Breast epithelium (tissue), 4 donors: Measurements from ENCODE around the gene CBL. TPM values are rescaled to one million over a fixed set of nuclear protein-coding genes. Genes with fewer than 3 reads are reported as not detected.
A peak's percentile ranks its signal among the peaks of the same experiment; 100 is the strongest.

Source experiments
- DNase-seq, 2 donors: peaks; one replicate each; pipeline ENCODE4 v3.0.0-alpha.2; 2019; ENCODE audit warnings: low spot score in 2 of 2
- H3K27ac ChIP-seq, 2 donors: fragments of 200-600 bp; sonication (generic) in 1 of 2; one replicate each; pipeline ENCODE4 v1.5.1; 2016 to 2019; ENCODE audit warnings: mild to moderate bottlenecking in 1 of 2
- H3K27me3 ChIP-seq, 2 donors: fragments of 200-600 bp; sonication (generic) in 1 of 2; one replicate each; pipeline versions ENCODE4 v1.5.1 to v1.6.0; 2017 to 2019; ENCODE audit warnings: control low read depth in 1 of 2, mild to moderate bottlenecking in 1 of 2
- H3K36me3 ChIP-seq: fragments of 200-600 bp; one replicate; pipeline ENCODE4 v1.5.1; 2019
- H3K4me1 ChIP-seq, 2 donors: fragments of 200-600 bp; sonication (generic); one replicate each; pipeline ENCODE4 v1.5.1; 2016 to 2019; ENCODE audit warnings: control low read depth in 1 of 2
- H3K4me3 ChIP-seq, 3 donors: fragments of 200-600 bp; sonication (generic); 1 replicate in 2 of 3; 2 replicates in 1 of 3; pipeline ENCODE4 v1.5.1; 2016 to 2019; ENCODE audit warnings: mild to moderate bottlenecking in 3 of 3, moderate library complexity in 2 of 3
- H3K9me3 ChIP-seq, 2 donors: fragments of 200-600 bp; sonication (generic) in 1 of 2; one replicate each; pipeline ENCODE4 v1.5.1; 2016 to 2019; ENCODE audit warnings: control low read depth in 1 of 2
- POLR2A ChIP-seq: fragments of 450-650 bp; IDR thresholded peaks from one replicate; pipeline ENCODE4 v1.6.1; 2016; ENCODE audit warnings: antibody characterized with exemption, mild to moderate bottlenecking, moderate library complexity
- POLR2AphosphoS5 ChIP-seq, 3 donors: sonication (generic); formaldehyde crosslinking; IDR thresholded peaks; one replicate each; pipeline ENCODE4 v1.6.1; 2017; ENCODE audit warnings: antibody characterized with exemption in 3 of 3
- intact Hi-C: fragments of 100-400 bp; cut with DNase I; formaldehyde crosslinking; loops from one replicate; pipeline ENCODE4 v1.15.1; 2023; ENCODE audit warnings: low total_unique reads
- total RNA-seq, 3 donors: library from RNA; depleted of rRNA; stranded (reverse); fragments of >200 nt; gene quantifications; one replicate each; pipeline ENCODE4 v1.1.0, GENCODE V29; 2016
- TF ChIP-seq, protein P1 (sequence below), 3 donors: fragments of 450-650 bp; IDR thresholded peaks; one replicate each; pipeline ENCODE4 v1.5.1; 2016 to 2017; ENCODE audit warnings: antibody characterized with exemption in 3 of 3, mild to moderate bottlenecking in 3 of 3, moderate library complexity in 3 of 3

CBL gene
- total RNA-seq, 3 donors from 2014 or later = 13.1 to 17.0 (median 14.3) TPM

DNA sequence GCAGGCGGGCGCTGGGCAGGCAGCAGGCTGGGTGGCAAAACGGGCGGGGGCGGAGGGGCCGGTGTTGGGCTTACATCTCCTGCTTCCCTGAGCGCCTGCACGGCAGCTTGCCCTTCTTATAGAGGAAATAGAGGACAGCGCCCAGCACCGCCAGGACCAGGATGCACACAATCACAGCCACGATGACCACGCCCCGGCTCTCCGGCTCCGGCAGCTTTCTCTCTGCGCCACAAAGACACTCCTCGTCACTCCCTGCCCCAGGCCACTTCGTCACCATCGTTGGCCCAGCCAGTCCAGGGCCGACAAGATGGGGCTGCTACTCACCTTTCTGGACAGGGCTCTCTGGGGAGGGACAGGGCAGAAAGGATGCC is 104.5 kb downstream of the CBL start:
- H3K4me1 ChIP-seq = no peaks in the 10 kb centered on the region
- DNase-seq = peak in 1 of 2 donors; percentile 61
- H3K27me3 ChIP-seq = no peaks in the 10 kb centered on the region
- H3K36me3 ChIP-seq = no peaks in the 10 kb centered on the region
- H3K27ac ChIP-seq = peak overlapping the region; percentile 68 to 74
- intact Hi-C loops = no loop called here
- TF ChIP-seq, protein P1, sequence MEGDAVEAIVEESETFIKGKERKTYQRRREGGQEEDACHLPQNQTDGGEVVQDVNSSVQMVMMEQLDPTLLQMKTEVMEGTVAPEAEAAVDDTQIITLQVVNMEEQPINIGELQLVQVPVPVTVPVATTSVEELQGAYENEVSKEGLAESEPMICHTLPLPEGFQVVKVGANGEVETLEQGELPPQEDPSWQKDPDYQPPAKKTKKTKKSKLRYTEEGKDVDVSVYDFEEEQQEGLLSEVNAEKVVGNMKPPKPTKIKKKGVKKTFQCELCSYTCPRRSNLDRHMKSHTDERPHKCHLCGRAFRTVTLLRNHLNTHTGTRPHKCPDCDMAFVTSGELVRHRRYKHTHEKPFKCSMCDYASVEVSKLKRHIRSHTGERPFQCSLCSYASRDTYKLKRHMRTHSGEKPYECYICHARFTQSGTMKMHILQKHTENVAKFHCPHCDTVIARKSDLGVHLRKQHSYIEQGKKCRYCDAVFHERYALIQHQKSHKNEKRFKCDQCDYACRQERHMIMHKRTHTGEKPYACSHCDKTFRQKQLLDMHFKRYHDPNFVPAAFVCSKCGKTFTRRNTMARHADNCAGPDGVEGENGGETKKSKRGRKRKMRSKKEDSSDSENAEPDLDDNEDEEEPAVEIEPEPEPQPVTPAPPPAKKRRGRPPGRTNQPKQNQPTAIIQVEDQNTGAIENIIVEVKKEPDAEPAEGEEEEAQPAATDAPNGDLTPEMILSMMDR (IDR thresholded peaks at IDR 0.05) = no peak
- TF ChIP-seq POLR2A = no peak
- TF ChIP-seq POLR2AphosphoS5 (IDR thresholded peaks at IDR 0.05) = no peak
- no peak overlapping the region for H3K4me3 ChIP-seq
- no peaks in the 10 kb centered on the region for H3K9me3 ChIP-seq

DNA sequence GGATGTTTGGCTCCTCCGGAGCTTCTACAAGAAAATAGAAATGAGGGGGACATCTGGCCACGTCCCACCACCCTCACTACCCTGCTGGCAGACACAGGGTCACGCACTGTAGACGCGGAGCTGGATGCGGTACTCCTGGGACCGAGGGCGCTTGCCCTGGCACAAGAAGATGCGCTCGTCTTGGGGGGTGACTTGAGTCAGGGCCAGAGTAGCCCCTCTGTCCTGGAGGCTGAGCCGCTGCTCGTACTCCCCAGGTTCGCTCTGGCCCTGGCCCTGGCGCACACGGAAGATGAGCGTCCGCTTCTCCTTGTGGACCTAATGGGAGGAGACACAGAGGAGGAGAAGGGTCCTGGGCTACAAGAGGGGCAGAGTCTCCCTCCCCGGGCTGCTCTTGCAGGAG is 108.6 kb downstream of the CBL start:
- intact Hi-C loops = no loop called here

DNA sequence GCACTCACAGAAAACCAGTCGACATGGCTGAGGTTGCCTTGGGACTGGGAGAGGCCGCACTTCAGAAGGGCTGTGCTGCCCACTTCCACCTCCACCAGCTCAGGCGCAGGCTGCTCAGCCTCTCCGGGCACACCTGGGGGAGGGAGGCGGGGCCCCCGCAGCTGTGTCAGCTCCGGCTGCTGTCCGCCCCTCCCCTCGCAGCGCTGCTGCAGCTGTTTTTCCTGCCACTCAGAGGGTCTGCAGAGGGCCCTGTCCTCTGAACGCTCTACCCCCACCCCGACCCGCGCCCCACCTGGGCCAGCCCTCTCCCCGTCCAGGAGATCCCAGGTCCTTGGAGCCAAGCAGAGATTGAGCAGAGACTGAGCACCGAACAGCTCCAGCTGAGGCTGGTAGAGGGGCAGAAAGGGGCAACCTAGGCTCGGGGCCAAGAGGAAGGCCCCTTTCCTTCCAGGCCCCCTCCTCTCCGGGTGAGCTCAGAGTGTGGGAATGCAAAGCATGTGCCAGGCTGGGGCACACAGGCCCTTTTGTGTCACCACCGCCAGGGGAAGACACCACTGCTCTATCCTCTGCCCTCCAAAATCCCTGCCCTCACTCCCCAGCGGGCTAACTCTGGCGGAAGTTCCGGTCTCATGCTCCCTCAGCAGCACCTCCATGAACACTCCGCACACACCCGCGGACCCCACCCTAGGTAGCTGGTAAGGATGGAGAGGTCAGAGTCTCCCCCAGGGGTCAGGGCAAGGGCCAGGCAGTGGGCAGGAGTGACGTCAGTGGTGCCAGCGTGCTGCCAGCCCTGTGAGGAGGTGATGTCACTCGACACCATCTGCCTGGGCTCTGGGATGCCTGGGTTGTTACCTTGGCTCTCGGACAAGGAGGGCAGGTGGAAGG is 109.2 kb downstream of the CBL start:
- Histone ChIP-seq H3K4me1 (peaks cover 5 to 12% of the 10 kb centered on the region in 2 donors), H3K27me3 (no peaks in the 10 kb centered on the region), H3K4me3 (peak overlapping the region; percentile 50 to 81 (median 61)), H3K9me3 (no peaks in the 10 kb centered on the region), H3K27ac (peak overlapping the region; percentile 90 to 96), H3K36me3 (no peaks in the 10 kb centered on the region)
- peak in 2 of 3 donors; percentile 24 to 66 for TF ChIP-seq POLR2AphosphoS5 (IDR thresholded peaks at IDR 0.05)
- TF ChIP-seq POLR2A = no peak
- TF ChIP-seq, protein P1 (IDR thresholded peaks at IDR 0.05) = peak; percentile 17 to 67 (median 22)
- intact Hi-C loops = no loop called here
- peak in 1 of 2 donors; percentile 82 for DNase-seq

More for the DNA sequence above, 108.6 kb downstream of the CBL start:
- Histone ChIP-seq H3K9me3 (no peaks in the 10 kb centered on the region), H3K36me3 (no peaks in the 10 kb centered on the region), H3K27ac (peak overlapping the region; percentile 90 to 96), H3K4me1 (peaks cover 5 to 12% of the 10 kb centered on the region in 2 donors), H3K4me3 (peak overlapping the region; percentile 50 to 81 (median 61)), H3K27me3 (no peaks in the 10 kb centered on the region)
- DNase-seq = no peak
- TF ChIP-seq, protein P1 (IDR thresholded peaks at IDR 0.05) = no peak
- TF ChIP-seq POLR2A (no peak), POLR2AphosphoS5 (IDR thresholded peaks at IDR 0.05) (no peak)

DNA sequence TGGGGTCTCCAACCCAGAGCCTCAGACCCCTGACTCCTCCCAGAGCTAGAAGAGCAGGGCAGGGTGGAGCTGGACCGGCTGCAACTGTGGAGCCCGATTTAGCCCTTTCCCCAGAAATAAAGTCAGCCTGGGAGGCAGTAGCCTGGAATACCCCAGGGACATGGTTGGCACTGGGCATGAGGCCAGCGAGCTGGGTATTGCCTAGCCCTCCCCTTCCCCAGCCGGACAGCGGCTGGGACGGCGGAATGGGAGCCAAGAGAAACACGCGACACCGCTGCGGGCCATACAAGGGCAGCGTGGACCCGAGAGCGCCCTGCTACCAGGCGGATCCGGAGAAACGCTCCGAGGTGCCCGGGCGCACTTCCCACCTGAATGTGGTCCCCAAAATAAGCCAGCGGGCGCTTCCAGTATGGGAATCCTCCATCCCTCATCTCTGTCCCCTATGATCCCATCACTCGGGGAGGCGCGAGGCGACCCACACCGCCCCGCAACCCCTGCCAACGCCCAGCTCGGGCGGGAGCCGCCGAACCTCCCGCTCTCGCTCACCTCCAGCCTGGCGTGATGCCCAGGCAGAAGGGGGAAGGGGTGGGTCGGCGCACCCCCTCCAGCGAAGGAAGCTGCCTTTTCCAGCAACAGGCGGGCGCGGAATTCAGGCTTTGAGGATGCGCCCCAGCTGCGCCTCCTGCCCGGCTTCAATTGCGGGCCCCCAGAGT is 110.0 kb downstream of the CBL start:
- TF ChIP-seq POLR2AphosphoS5 (IDR thresholded peaks at IDR 0.05) (peak in 1 of 3 donors; percentile 4), POLR2A (no peak)

DNA sequence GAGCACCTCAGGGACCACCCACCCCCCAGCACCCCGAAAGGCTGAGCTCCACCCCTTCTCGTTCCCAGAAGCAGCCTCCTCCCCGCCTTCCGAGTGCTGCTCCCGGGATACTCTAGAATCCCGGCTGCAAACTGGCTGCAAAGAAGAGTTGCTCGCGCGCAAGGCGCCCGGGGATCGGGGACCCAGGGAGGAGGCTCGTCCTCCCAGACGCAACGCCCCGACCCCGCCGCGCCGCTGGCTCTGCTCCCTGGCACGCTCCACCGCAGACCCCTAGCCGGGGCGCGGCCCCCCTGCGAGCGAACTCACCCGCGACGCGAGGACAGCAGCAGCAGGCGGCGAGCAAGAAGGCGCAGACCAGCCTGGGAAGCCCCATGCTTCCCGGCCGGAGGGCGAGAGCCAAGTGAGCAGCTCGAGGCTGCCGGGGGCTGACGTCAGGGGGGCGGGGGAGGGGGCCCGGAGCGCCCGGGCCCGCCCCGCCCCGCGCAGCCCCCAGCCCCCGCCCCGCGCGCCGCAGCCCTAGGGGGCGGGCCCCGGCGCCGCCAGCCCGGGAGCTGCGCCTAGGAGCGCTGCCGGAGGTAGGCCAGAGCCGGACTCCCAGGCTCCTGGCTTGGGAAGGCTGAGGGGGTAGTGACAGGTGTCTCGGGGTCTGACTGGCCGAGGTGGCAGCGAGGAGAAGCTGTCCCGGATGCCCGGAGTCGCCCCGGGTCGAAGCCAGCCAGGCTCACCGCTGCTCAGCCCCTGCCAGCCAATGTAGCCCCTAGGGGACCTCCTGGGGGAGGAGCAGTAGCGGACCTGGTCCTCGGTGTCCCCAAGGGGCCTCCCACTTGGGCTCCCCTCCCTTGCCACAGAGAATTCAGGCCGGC is 110.8 kb downstream of the CBL start, which contains the start of gene MCAM:
Gene MCAM, minus strand, starts transcription at position 402 of the 863 bp plus-strand sequence. Its CDS starts 29 bp downstream, at position 373.
- intact Hi-C loops = no loop called here
- peak within 1 kb of the TSS; percentile 90 to 96 for H3K27ac ChIP-seq
- H3K4me1 ChIP-seq = peaks cover 5 to 15% of the 10 kb centered on the region in 2 donors
- peak within 1 kb of the TSS; percentile 50 to 81 (median 61) for H3K4me3 ChIP-seq
- peaks cover 0 to 3% of the 10 kb centered on the region in 2 donors for H3K27me3 ChIP-seq
- no peak for DNase-seq
- no peaks in the 10 kb centered on the region for H3K36me3 ChIP-seq
- H3K9me3 ChIP-seq = no peaks in the 10 kb centered on the region
- TF ChIP-seq, protein P1 (IDR thresholded peaks at IDR 0.05) = no peak
- TF ChIP-seq POLR2A = no peak
- TF ChIP-seq POLR2AphosphoS5 (IDR thresholded peaks at IDR 0.05) = no peak

More for the DNA sequence above, 110.0 kb downstream of the CBL start:
- peak overlapping the region; percentile 90 to 96 for H3K27ac ChIP-seq
- H3K36me3 ChIP-seq = no peaks in the 10 kb centered on the region
- DNase-seq = peak in 1 of 2 donors; percentile 61
- peaks cover 5 to 12% of the 10 kb centered on the region in 2 donors for H3K4me1 ChIP-seq
- peak overlapping the region; percentile 50 to 81 (median 61) for H3K4me3 ChIP-seq
- intact Hi-C loops = no loop called here
- no peaks in the 10 kb centered on the region for H3K9me3 ChIP-seq
- H3K27me3 ChIP-seq = peaks cover 0 to 3% of the 10 kb centered on the region in 2 donors
